Measurements from ENCODE around the gene INTS6.

INTS6 gene

GRCh38 chr13:51311957-51312520, 140.8 kb downstream of the INTS6 start:
- no peak for DNase-seq

Data from midbrain (tissue), 1 donor.